GM21447 (cell line): Measurements from ENCODE around the gene SMIM44.

Experiments used
- ATAC-seq: cut with Tn5 transposase; IDR thresholded peaks from one replicate; pipeline ENCODE4 v1.9.1; 2021; ENCODE audit not compliant: unreplicated experiment

SMIM44 gene

DNA sequence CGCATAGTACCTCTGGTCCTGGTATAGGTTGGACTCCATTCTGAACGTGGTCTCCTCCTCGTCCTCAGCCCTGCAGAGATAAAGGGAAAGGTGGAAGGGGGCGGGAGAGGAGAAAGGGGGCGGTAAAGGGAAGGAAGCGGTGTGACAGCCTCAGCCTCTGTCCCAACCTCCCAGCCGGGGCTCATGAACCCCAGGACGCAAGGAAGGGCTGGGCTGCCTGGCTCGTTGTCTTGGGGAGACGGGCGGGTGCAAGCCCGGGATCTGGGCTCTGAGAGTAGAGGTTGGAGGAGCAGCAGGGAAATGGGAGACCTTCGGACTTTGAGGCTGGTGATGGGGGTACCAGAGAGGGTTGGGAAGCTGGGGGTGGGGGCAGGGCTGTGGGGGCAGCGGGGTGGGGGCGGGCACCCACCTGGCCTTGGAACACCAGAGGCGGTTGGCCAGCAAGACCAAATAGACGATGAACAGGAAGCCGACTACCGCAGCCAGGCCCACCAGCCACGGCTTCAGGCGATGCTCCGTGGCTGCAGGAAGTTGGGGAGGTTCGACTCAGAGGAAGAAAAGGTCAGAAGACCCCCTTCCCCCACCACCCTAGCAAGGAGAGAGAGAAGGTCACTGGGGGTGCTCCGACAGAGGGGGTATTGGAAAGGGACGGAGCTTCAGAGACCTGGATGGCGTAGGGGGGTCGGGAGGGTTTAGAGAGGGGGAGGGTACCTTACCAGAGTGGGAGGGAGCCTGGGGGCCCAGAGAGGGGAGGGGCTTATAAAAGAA lies 4.6 kb downstream of the SMIM44 start:
- ATAC-seq: no peak

DNA sequence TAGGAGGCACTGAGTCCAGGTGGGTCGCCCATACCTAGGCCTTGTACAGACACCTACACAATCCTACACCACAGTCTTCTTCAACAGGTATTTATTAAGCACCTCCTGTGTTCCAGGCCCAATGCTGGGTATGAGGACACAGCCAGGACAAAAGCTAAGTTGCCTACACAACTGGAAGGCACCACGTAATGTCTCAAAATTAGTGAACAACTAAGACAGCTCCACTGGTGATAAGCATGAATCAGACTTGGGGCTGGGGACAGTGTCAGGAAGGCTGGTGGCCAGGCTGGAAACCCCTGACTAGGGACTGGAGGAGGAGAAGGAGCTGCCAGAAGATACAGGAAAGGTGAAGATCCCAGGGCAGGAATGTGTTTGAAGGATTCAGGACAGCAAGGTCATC lies 5.3 kb downstream of the SMIM44 start:
- ATAC-seq: no peak

DNA sequence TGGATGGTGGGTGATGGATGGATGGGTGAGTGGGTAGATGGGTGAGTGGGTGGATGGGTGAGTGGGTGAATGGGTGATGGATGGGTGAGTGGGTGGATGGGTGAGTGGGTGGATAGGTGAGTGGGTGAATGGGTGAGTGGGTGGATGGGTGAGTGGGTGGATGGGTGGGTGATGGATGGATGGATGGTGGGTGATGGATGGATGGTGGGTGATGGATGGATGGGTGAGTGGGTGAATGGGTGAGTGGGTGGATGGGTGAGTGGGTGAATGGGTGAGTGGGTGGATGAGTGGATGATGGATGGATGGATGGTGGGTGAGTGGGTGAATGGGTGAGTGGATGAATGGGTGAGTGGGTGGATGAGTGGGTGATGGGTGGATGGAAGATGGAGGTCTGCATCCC lies 5.7 kb downstream of the SMIM44 start:
- ATAC-seq: no peak

DNA sequence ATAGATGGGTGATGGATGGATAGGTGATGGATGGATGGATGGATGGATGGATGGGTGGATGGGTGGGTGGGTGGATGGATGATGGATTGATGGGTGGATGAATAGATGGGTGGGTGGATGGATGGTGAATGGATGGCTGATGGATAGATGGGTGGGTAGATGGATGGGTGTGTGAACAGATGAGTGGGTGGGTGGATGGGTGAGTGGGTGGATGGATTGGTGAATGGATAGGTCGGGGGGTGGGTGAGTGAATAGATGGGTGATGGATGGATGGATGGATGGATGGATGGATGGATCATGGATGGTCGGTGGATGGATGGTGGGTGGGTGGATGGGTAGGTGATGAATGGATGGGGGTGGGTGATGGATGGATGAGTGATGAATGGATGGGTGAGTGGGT lies 6.4 kb downstream of the SMIM44 start:
- no peak for ATAC-seq

DNA sequence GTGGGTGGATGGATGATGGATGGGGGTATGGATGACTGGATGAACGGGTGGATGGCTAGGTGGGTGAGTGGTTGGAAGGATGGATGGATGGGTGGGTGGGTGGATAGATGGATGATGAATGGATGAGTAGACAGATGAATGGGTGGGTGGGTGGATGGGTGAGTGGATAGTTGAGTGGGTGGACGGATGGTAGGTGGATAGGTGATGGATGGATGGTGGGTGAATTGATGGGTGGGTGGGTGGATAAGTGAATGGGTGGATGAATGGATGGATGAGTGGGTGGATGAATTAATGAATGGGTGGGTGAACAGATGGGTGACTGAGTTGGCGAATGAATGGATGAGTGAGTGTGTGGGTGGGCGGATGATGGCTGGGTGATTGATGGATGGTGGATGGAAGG lies 7.8 kb downstream of the SMIM44 start:
- ATAC-seq: no peak

DNA sequence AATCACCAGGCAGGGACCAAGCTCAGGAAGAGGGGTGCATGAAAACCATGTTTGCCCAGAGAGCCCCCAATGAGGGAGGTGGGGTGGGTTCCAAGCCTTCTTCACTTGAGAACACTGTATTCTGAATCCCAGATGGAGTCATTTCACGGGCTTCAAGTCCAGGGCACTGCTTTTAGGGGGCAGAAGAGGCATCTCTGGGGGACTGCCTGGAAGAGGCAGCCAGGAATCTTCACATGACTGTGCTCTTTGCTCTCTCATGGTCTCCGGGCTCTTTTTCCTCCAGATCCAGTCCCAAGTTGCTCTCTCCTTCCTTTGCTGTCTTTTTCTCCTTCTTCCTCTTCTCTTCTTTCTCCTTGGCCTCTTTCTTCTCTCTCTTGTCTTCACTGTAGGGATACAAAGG lies 8.6 kb downstream of the SMIM44 start:
- no peak for ATAC-seq

DNA sequence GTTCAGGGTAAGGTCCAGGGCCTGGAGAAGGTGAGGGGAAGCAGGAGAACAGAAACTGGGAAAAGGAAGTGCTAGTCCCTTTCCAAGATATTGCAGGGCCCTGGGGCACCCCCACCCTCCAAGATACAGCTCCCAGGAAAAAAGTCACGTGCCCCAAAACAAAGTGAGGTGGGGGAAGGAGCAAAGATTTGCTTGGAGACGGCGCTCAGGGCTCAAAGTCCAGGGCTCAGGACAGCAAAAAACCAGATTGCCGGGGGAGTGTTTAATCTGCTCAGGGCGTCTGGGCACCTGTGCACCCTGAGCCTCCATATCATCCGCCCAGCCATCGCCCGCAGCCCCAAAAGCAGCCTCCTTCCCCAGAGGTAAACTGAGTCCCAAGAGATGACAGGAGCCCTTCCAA lies 9.2 kb downstream of the SMIM44 start:
- ATAC-seq: no peak

DNA sequence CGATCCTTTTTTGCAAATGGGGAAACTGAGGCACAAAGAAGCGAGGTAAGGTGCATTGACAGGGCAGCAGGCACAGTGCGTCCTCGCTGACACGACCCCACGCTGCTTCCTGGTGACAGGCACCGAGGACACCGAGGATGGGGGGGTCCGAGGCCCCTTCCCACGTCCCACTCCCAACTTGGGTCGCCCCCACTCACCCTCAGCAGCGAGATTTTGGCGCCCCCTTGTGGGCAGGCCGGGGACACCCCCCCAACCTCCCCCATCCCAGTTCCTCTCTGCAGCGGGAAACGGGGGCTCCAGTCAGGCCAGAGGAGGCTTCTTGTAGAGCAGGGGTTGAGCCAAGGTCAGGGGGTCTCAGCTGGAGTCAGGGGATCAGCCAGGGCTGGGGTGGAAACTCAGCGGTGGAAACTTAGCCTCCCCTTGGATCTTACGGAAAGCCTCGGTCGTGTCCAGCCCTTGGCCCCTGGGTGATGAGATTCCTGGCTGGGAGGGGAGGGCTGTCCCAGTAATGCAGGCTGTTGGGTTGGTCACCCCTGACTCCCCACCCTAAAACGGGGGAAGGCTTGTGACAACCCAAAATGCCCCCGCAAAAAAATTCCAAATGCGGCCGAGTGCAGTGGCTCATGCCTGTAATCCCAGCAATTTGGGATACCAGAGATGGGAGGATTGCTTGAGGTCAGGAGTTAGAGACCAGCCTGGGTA lies 11.1 kb downstream of the SMIM44 start:
- ATAC-seq: no peak

DNA sequence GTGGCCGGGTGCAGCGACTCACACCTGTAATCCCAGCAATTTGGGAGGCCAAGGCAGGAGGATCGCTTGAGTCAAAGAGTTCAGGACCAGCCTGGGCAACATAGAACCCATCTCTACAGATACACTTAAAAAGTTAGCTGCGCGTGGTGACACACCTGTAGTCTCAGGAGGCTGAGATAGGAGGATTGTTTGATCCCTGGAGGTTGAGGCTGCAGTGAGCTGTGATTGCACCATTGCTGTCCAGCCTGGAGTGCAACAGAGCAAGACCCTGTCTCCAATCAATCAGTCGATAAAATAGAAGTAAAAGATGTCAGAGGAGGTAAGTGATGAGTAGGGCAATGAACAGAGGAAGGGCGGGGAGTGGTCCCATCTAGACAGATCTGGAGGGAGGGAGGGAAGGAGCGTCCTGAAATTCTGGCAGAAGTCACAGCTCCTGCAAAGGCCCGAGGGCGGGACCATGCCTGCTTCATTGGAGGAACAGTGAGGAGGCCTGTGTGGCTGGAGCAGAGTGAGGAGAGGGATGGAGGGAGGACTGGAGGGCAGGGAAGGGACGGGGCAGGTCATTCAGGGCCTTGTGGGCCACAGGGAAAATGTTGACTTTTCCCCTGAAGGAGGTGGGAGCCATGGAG lies 12.6 kb downstream of the SMIM44 start:
- ATAC-seq: no peak

DNA sequence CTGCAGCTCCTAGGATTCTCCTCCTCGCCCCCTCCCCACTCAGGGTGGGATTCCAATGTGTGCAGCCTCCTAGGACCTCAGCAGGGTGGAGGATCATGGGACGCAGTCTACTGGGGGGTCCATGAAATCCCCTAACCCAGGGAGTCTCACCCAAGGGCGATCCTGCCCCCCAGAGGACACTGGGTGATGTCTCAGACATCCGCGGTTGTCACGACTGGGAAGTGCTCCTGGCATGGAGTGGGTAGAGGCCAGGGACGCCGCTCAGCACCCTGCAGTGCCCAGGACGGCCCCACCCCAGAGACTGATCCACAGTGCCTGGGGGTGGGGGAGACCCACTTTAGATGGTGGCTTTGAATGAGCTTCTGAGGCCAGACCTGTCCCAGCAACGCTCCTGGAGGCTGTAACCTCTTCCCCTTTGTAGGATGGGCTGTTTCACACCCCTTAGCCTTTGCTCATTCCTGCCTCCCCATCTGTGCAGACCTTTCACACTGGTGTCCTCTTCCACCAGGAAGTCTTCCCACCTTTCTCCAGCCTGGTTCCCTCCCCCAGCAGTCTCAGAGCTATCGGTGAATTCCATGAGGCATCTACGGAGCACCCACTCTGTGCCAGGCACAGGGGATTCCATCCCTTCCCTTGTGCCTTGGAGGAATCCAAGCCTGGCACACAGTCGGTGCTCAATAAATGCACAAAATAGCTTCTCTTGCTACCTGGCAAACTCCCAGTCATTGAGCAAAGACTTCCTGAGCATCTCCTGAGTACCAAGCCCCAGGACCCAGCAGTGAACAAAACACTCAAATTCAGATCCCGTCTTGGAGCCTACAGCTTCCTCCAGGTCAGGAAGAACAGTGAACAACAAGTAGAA lies 13.4 kb downstream of the SMIM44 start:
- ATAC-seq: no peak

DNA sequence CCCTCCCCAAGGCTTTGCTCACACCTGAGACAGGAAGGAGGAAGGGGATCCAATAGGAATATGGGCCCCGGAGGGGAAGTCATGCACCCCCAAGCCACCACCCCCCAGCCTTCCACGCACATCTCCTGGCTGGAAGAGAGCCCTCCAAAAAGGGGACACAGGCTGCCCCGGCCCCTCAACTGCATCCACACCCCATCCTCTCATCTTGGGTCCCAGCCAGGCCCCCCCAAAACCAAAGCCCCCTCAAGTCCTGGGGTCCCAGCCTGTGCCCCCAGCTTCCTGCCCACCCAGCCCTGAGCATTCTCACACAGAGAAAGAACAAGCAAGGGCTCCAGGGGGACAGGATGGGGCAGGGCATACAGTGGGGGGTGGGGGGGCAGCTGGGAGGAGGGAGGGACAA lies 15.0 kb downstream of the SMIM44 start:
- no peak for ATAC-seq

DNA sequence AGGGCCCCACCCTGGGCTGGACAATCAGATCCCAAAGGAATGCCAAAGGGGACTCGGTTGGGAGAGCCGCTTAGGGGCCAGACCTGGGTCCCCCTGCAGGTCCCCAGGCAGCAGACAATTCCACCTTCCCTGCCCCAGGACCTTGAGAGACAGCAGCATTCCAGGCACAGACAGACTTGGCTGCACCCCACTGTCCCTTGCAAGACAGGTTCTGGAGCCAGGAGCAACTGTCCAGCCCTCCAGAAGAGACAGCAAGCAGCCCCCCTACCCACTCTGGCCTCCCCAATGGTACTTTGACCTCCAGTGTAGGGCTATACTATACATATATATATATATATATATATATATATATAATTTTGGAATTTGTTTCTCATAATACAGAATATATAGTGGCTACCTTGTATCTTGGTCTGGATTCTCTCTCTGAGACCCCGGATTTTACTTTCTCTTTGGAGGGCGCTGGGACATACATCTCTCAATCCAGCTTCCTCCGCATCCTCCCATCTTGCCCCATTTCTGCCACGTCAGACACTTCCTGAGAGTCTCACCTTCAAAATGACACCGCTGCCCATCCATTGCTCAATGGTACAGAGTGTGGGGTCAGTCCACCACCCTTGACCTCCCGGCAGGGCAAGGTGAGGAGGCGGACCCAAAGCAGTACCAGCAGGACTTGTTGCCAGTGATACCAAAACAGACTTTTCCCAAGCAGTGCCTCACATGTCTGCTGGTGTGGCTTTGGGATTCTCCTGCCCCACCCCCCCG lies 15.6 kb downstream of the SMIM44 start:
- ATAC-seq: no peak

DNA sequence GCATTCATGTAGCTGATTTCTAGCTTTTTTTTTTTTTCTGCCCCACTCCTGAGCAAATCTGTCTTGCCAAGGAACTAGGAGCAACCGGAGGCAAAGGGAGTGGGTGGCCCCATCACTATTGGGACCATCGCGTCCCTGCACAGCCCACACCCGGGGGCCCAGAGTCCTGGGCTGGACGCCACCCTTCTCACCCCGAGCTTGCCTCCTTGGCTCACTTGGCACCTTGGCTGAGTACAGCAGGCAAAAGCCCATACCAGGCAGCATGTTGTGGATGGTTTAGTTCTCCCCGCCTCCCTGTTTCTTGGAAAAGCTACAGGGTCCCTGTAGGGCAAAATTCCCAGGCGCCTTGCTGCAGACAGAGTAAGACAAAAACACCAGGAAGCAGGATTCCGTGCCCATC lies 16.6 kb downstream of the SMIM44 start:
- ATAC-seq: no peak

DNA sequence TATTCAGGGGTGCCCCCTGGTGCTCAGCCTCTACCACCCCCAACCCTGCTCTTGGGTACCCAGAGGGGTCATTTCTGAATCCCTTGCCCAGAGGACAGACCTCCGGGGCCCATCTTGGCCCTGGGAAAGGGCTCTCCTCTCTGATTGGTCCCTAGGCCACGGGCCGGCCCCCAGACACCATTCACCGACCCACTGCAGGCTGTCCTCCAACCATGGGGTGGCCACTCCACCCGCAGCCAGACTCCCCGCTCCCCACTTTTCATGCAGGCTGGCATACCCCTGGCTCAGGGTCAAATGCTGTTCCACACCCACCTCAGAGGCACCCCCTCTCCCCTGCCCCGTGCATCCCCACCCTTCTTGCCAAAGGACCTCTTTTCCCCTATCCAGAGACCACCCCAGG lies 17.7 kb downstream of the SMIM44 start:
- ATAC-seq: no peak

DNA sequence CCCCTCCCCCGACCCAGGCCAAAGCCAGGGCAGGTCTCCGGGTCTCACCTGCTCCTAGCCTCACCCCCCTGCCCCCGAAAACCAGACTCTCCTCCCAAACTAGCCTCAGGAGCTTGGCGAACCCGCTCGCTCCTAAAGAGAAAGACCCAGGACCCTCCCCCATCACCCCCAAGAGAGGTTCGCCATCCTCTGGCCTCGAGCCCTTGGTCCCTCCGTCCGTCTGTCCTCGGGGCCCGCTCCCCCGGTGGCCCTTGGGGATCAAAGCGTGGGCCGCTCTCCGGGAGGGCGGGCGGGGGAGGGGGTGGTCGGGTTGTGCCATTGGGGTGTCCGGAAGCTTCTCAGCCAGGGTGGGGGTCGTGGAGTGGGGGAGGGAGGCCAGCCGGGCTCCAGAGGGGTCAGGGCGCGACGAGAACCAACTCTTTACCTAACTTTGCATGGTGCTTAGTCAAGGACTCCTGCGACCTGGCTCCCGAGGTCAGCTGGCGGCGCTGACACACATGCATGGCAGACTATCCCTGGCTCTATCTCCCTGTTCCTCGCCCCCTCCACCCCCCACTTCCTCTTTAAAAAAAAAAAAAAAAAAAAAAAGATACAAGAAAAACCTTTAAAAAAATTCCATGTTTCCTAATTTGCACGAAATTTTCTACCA lies 18.5 kb downstream of the SMIM44 start:
- no peak for ATAC-seq

DNA sequence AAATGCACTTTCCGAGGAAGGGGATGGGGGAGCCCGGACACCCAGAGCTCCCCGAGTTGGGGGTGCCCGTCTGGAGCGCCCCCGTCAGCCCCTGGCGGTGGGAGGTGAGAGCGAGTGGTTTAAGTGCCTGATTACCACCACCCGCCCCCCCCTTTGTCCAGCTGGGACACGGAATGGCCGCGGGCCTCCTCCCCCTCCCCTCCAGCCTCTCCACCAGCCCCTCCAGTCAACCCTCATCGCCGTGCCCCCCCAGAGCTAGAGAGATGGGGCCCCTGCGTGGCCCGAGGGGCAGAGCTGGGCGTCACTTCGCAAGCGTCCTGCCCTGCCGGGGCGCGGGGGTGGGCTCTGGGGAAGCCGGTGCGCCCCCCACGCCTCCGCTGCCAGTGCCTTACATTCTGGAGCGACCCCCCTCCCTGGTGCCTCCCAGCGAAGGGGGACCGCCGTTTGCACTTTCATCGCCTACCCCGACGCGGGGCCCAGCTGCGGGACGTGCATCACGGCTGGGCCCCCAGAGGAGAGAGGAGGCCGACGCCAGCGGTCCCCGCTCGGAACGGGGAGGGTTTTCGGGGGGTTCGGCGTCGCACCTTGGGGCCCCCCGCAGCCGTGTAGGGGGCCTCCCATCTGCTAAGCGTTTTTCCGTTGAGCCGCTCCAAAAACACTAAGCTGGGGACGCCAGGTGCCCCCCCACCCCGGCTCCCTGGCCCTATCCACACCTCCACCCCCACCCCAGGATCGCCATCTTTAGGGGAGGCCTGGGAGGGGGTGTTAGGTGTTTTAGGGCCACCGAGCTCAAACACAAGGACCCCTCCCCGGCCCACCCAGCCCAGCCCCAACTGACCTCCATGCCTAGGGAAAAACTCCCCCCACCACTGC lies 19.3 kb downstream of the SMIM44 start:
- ATAC-seq: no peak

DNA sequence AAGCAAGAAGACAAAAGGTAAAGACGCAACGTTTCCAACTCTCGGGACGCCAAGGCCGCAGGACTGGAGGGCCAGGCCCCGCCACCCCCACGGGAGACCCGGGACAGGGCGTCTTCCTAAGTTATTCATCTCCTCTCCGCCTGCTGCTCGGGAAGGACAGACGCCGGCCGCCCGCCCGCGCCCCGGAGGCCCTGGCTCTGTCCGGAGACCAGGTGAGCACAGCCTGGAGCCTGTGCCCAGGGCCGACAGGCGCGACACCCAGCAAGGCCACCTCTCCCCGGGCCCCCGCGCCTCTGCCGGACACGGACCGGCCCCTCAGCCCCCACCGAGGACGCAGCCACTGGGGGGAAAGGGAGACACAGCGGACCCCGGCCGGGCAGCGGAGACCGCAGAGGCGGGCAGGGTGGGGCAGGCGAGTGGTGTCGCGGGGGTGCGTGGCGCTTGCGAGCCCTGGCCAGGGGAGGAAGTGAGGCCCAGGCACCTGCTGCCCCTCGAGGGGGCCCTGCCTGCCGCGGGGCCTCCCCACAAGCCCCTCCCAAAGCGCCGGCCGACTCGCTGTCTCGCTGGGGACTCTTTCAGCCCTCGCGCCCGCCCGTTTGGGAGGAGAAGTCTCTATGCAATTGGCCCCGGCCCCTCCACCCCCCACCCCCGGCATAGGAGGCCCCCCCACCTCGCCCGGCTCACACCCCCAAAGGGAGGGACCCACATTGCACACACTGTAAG lies 20.1 kb downstream of the SMIM44 start:
- ATAC-seq: no peak

DNA sequence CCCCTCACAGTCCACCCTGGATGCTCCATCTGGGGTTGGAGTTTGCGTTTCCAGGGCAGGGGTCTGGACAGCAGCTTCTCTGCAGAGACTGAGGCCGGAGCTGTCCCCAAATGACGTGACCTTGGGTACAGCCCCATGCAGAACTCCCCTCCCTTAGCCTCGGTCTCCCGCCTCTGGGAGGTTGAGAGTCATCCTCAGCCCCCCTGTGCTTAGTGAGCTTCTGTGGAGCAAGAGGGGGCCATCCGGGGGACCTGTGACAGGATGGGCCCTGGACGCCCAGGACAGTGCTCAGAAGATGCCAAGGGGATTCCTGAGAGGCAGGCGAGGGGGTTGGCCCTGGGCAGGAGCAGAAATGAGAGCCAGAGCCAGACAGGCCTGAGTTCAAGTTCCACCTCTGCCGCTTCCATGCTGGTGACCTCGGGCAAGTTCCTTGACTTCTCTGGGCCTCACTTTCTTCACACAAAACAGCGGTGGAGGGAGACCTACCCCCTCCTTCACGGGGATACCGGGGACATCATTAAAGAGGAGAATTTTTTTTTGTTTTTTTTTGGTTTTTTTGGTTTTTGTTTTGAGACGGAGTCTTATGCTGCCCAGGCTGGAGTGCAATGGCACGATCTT lies 23.2 kb downstream of the SMIM44 start:
- no peak for ATAC-seq
